HG02798 (cell line): ENCODE results near the gene LRRC71.

Experiments
- ATAC-seq: cut with Tn5 transposase; IDR thresholded peaks from one replicate; pipeline ENCODE4 v1.9.1; 2021; ENCODE audit warnings: mild to moderate bottlenecking; ENCODE audit not compliant: unreplicated experiment, poor library complexity

LRRC71 gene

DNA sequence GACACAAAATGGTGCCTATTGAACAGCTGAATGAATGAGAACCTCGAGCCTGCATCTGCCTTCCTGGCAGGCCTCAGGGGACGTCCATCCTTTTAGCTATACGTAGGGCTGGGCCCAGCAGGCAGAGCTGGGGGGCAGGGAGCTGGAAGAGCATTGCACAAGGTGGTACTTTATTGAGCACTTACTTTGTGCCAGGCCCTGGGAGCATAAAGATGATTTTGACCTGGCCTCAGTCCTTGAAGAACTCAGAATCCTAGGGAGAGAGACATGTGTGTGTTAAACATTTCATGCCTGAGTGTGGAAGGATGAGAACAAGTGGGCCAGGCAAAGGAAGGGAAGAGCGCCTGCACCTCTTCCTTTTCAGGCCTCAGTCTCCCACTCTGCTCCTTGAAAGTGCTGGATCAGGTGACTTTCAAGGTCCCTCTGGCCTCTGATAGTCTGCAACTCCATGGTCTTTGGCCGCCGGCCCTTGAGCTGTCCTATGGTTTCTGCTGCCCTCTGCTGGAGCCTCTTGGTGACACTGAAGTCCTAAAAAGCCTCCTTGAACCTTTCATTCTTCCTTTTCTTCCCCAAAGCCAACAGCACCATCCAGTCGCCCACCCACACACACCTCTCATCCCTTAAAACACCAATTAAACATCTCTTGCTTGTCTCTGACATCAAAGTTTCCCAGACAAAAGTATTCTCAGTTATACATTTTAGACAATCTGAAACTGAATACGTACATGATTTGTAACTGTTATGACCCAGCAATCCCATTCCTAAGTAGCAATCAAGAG, 30.4 kb upstream of the LRRC71 start:
- ATAC-seq = no peak

- ATAC-seq = peak; percentile 69
Measured at GRCh38 chr1:156892190-156893047, 28.0 kb upstream of the LRRC71 start.

- no peak for ATAC-seq
Measured at GRCh38 chr1:156893048-156893953, 27.1 kb upstream of the LRRC71 start, which contains the start of gene PEAR1. Gene PEAR1, plus strand, starts transcription at chr1:156893718. Its CDS starts 10,209 bp downstream, at chr1:156903927.

- ATAC-seq = no peak
Measured at GRCh38 chr1:156894001-156894400, 26.4 kb upstream of the LRRC71 start.

DNA sequence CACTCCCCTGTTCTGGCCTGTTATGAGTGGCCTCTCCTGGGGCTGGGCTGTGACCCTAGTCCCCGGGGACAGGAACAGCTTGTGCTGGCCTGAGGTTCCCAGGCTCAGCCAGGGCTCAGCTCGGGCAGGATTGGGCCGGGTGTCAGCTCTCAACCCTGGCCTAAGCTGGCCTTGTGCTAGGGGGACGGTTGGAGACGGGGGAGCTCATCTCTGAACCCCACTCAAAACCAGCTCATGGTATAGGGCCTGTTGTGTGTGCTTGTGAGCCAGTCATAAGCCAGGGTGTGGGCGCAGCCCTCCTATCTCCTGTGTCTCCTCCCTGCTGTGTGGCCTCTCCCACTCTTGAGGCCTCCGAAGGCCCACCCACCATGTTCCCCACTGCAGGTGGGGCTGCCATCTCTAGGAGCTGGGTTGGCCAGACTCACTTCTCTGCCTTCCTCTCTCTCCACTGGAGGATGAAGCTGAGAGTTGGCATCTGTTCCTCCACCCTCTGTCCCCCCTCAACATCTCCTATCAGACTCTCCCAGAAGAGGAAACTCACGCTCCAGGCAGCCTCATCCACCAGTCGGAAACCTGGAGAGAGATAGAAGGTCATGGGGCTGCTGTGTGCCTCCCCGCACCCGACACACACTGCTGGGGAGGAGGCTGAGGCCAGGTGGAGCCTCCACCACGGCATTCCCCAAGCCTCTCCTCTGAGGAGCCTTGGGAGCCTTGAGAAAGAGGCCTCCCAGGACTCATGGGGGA, 25.5 kb upstream of the LRRC71 start:
- ATAC-seq = no peak

DNA sequence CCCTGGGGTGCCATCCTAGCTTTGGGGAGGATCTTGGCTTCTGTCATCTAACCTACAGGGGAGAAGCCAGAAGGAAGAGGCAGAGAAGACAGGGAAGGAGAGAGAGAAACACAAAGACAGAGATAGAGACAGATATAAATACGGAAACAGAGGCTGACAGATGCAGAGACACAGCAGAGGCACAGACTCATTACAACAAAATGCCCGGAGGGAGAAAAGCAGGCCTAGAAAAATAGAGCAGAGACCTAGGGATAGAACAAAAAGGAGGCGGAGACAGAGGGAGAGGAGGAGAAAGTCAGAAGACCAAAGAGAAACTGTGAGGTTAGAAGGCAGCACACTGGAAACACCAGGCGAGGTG, 25.0 kb upstream of the LRRC71 start:
- ATAC-seq = no peak

GRCh38 chr1:156895927-156896326, 24.5 kb upstream of the LRRC71 start:
- ATAC-seq = no peak

GRCh38 chr1:156896490-156897033, 23.9 kb upstream of the LRRC71 start:
- ATAC-seq = no peak

GRCh38 chr1:156897078-156897825, 23.2 kb upstream of the LRRC71 start:
- no peak for ATAC-seq

GRCh38 chr1:156898161-156898566, 22.3 kb upstream of the LRRC71 start:
- no peak for ATAC-seq

DNA sequence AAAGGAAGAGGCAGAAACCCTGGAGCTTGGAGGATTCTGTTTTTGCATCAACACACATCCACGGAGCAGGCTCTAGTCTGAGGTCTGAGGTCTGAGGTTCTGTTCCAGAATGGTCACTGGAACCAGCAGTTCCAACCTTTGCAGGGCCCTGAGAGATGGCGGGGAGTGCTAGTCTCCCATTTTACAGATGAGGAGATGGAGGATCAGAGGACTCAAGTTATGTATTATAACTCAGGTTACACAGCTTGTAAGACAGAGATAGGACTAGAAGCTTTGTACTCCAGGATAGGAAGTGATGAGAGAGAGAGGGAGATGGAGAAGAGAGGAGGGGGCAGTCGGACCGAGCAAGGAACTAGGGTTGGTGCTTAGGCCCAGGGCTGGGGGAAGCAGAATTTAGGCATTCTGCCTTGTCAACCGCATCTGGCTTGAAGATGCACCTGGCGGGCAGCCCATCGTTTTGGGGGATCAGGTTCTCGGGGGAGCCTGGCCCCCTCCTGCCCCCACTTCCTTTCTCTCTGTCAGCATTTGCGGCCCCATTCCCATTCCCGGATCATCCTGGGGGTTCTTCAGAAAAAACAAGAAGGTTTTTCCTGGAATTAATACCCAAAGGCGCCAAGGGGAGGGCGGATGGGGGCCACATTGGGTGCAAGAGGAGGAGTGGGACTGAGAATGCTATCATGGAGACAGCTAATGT, 21.3 kb upstream of the LRRC71 start:
- no peak for ATAC-seq

DNA sequence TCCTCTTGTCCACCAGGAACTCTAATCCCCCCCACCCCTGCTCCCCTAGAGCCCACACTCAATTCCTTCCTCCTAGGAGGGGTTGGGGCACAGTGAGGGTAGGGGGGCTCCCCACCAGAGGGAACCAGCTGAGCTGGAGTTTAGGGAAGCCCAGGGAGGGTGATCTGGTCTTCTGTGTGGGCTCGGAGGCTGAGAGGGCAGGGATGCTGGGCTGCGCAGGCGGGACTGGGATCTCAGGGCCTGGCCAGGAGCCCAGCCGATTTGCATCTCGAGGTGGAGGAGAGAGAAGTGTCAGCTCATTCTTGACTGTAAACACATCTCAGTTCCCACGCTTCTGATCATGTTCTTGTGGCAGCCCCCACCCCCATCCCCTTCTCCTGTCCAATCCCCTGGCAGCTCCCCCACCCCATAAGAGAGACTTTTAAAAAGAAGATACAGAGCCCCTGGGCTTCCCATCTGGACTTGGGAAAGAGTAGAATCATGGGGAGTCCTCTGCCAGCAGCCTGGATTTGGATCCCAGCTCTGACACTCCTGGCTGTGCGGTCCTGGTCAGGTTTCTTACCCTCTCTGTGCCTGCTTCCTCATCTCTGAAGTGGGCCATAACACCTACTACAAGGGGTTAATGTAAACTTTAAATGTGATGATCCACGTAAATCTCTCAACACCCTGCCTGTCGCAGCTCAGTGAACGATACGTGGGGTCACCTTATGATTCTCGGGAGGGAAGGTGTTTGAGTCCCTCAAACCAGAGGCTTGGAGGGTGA, 20.3 kb upstream of the LRRC71 start:
- ATAC-seq = no peak

- no peak for ATAC-seq
Measured at GRCh38 chr1:156900896-156901589, 19.4 kb upstream of the LRRC71 start.

- ATAC-seq = no peak
Measured at GRCh38 chr1:156901590-156901900, 18.9 kb upstream of the LRRC71 start.

GRCh38 chr1:156901966-156902915, 18.2 kb upstream of the LRRC71 start:
- no peak for ATAC-seq
